GM10847 (cell line): Measurements from ENCODE around the gene CNGA3.
A peak's percentile ranks its signal among the peaks of the same experiment; 100 is the strongest.

Experiments used
- POLR2A ChIP-seq: IDR thresholded peaks from 2 replicates; pipeline ENCODE4 v1.6.1; 2011; ENCODE audit not compliant: insufficient read length; ENCODE audit errors: extremely low read depth

Gene CNGA3

GRCh38 chr2:98444436-98445176 is 98.3 kb downstream of the CNGA3 start, which contains the start of gene INPP4A:
Gene INPP4A (plus strand): TSS chr2:98444858. CDS start chr2:98520049, 75,191 bp downstream.
- TF ChIP-seq POLR2A: peak; percentile 62

DNA sequence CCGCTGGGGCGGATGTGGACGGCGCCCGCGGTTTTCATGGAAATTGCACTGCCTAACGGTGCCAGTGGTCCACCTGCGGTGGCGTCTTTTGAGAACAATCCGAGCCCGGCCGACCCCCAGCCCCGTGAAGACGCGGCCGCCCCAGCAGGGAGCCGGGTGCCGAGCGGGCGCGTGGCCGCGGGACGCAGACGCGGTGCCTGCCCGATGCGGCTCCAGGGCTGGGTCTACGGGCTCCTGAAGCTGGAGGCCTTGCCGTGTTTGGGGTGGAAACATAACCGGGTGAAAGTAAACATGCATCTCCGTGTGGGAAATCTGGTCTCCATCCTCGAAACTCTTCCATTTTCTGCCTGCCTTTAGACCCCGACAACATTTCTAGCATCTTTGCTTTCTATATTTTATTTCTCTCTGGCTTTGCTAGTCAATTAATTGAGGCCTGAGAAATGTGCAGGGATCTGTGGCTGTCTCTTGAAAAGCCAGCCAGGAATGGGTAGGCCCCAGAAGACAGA is 99.0 kb downstream of the CNGA3 start:
- no peak for TF ChIP-seq POLR2A

GRCh38 chr2:98445683-98446581 is 99.7 kb downstream of the CNGA3 start:
- no peak for TF ChIP-seq POLR2A

GRCh38 chr2:98446850-98447249 is 100.6 kb downstream of the CNGA3 start:
- TF ChIP-seq POLR2A: no peak
